Measurements from ENCODE around the gene PTPRT. TPM values are rescaled to one million over a fixed set of nuclear protein-coding genes. Genes with fewer than 3 reads are reported as not detected.

The PTPRT gene
- total RNA-seq, 1 experiment from 2014 or later, result not detected

GRCh38 chr20:42432496-42433334 lies 757.0 kb downstream of the PTPRT start:
- no peaks in the 10 kb centered on the region for H3K4me1 Mint-ChIP-seq (ENCODE audit: low read depth, unreplicated experiment)
- intact Hi-C loops (cut with micrococcal nuclease; ENCODE audit: unreplicated experiment), result no loop called here
- no peaks in the 10 kb centered on the region for H3K36me3 Mint-ChIP-seq (ENCODE audit: insufficient read depth, unreplicated experiment)
- no peak overlapping the region for H3K4me3 Mint-ChIP-seq (ENCODE audit: low read depth, unreplicated experiment)
- no peak for TF ChIP-seq CTCF (IDR thresholded peaks at IDR 0.05; ENCODE audit: unreplicated experiment)
- BruUV-seq (replicated peaks), result no TSS peak
- no peak for DNase-seq
- peaks cover 56% of the 10 kb centered on the region for H3K27me3 Mint-ChIP-seq (ENCODE audit: unreplicated experiment)
- H3K9me3 Mint-ChIP-seq (ENCODE audit: low read depth, unreplicated experiment), result peaks cover 3% of the 10 kb centered on the region
- CTCF ChIA-PET, result interaction anchor here (0.5 kb wide), 1 partner anchor 158 kb away, joined by 4 read pairs; no protein-coding TSS in a partner anchor
- H3K27ac Mint-ChIP-seq (ENCODE audit: unreplicated experiment), result no peak overlapping the region

GRCh38 chr20:42430598-42430997 lies 759.1 kb downstream of the PTPRT start:
- H3K36me3 Mint-ChIP-seq (ENCODE audit: insufficient read depth, unreplicated experiment), result no peaks in the 10 kb centered on the region

GRCh38 chr20:42429761-42430458 lies 759.8 kb downstream of the PTPRT start:
- no TSS peak for BruUV-seq (replicated peaks)

More at GRCh38 chr20:42430598-42430997, 759.1 kb downstream of the PTPRT start:
- TF ChIP-seq CTCF (IDR thresholded peaks at IDR 0.05; ENCODE audit: unreplicated experiment), result no peak
- no peak for DNase-seq
- CTCF ChIA-PET, result no interaction called here
- Mint-ChIP-seq H3K27ac (ENCODE audit: unreplicated experiment) (no peak overlapping the region), H3K4me1 (ENCODE audit: low read depth, unreplicated experiment) (no peaks in the 10 kb centered on the region), H3K27me3 (ENCODE audit: unreplicated experiment) (peaks cover 73% of the 10 kb centered on the region), H3K9me3 (ENCODE audit: low read depth, unreplicated experiment) (peaks cover 3% of the 10 kb centered on the region), H3K4me3 (ENCODE audit: low read depth, unreplicated experiment) (no peak overlapping the region)
- intact Hi-C loops (cut with micrococcal nuclease; ENCODE audit: unreplicated experiment), result no loop called here
- no TSS peak for BruUV-seq (replicated peaks)

More at GRCh38 chr20:42429761-42430458, 759.8 kb downstream of the PTPRT start:
- CTCF ChIA-PET, result no interaction called here
- H3K4me3 Mint-ChIP-seq (ENCODE audit: low read depth, unreplicated experiment), result no peak overlapping the region
- intact Hi-C loops (cut with micrococcal nuclease; ENCODE audit: unreplicated experiment), result no loop called here
- no peak for TF ChIP-seq CTCF (IDR thresholded peaks at IDR 0.05; ENCODE audit: unreplicated experiment)
- H3K27ac Mint-ChIP-seq (ENCODE audit: unreplicated experiment), result no peak overlapping the region
- DNase-seq, result no peak
- no peaks in the 10 kb centered on the region for H3K36me3 Mint-ChIP-seq (ENCODE audit: insufficient read depth, unreplicated experiment)
- no peaks in the 10 kb centered on the region for H3K4me1 Mint-ChIP-seq (ENCODE audit: low read depth, unreplicated experiment)
- peaks cover 3% of the 10 kb centered on the region for H3K9me3 Mint-ChIP-seq (ENCODE audit: low read depth, unreplicated experiment)
- peaks cover 72% of the 10 kb centered on the region for H3K27me3 Mint-ChIP-seq (ENCODE audit: unreplicated experiment)
